ENCODE results near the gene KLHL18.
"Not testable (repeated sequence)": the region's sequence is repeated elsewhere in the genome, so short reads cannot be mapped to it uniquely, and the experiment has no call there.

The KLHL18 gene

GRCh38 chr3:47276558-47276957 is 6.2 kb upstream of the KLHL18 start:
- DNase-seq: no peak

DNA sequence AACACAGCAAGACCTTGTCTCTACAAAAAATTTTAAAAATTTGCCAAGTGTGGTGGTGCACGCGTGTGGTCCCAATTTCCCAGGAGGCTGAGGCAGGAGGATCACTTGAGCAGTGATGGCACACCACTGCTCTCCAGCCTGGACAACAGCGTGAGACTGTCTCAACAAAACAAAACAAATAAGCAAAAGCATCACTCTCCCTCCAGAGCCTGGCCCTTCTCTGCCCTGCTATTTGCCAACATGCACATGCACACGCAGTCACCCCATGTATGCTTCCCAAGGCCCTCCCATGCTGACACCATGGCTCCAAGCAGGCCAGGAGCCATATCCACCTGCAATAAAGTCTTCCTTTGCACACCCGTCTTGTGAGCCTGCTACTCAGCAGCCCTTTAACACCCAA is 2.2 kb upstream of the KLHL18 start:
- no peak for DNase-seq

DNA sequence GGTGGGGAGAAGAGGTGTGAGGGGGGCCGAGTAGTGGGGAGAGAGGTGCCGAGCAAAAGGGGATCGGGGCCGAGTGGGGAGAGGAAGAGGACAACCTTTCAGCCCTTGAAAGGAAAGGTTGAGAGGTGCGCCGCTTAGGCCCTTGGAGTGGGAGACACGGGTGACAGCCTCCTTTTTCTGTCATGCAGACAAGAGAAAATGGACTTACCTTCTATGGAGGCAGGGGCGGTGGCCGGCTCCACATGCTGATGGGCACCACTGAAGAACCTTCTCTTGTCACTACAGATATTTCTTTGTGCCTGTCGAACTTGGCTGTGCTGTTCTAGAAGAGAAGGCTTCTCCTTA is 421 bp downstream of the KLHL18 start:
- DNase-seq: no peak

GRCh38 chr3:47283591-47284364 is 1.0 kb downstream of the KLHL18 start:
- DNase-seq: peak; percentile 17

DNA sequence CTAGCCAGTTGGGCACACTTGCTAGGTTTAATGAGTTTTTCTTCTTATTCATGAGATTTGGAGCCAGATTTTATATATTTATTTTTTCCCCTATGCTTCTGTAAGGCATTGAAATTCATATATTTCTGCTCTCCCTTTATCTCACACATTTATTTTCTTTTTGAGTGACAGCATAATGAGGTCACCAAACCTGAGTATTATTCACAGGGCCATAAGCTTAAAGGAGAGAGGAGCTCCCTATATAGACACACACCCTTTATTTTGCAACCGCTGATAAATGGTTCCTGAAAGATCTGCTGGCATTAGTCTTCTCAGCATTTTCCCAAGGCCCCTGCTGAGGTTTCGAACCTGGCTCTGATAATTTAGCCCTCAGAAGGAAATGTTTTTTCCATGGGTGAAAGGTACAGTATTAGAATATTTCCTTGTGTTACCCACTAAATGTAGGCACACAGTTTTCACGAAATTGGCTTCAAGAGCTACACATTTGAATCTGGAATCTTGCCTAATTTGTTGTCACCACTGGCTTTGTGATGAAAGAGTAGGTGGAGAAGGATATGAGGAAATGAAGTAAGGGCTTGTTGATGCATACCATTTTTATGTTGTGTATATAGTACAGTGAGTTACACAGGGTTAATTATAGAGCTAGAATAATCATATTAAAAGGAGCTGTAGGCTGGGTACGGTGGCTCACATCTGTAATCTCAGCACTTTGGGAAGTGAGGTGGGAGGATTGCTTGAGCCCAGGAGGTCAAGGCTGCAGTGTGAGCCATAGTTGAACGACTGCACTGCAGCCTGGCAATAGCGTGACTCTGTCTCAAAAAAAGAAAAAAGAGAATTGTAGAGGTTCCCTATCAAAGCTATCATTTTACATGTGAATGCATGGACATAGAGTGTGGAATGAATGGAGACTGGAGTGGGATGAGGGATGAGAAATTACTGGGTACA is 6.5 kb downstream of the KLHL18 start:
- DNase-seq: no peak

DNA sequence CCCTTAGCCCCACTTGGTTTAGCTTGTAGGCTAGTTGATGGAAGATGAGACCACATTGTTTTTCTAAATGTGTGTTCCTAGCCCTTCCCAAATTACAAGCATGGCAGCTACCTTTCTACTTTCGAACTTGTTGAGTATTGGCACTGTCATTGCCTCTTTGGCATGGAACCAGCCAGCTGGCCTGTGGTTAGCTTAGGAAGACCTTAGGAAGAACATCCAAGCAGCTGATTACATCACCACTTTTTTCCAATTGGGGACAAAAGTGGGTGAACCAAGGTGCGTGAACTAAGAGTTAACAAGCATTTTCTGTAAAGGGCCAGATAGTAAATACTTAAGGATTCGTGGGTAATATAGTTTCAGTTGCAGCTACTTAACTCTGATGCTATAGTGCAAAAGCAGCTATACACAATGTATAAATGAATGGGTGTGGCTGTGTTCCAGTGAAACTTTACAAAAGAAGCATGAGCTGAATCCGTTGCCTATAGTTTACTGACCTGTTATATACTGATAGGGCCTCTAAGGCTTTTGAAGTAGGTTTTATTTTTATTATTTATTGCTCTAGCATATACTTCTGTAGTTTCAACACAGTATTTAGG is 8.5 kb downstream of the KLHL18 start:
- DNase-seq: no peak

DNA sequence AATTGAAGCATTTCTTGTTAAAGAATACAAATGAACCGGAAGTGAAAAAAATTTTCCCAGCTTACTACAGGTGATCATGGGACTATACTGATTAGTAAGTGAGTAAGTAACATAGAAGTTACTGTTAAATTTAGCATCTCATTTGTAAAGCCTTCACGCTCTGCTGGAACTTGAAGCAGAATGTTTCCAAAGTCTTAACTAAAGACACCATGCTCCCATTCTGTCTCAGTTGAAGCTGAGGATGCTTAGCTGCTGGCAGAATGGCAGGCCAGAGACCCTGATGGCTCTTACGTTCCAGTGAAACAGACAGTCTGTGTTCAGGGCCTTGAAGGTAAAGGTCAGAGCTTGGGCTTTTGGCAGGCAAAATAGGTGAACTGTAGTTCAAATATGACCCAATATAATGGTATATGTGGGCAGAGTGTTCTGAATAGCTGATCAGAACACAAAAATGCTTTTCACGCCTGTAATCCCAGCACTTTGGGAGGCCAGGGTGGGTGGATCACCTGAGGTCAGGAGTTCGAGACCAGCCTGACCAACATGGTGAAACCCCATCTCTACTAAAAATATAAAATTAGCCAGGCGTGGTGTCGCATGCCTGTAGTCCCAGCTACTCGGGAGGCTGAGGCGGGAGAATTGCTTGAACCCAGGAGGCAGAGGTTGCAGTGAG is 9.1 kb downstream of the KLHL18 start:
- not testable (repeated sequence) for DNase-seq

GRCh38 chr3:47293822-47294221 is 11.1 kb downstream of the KLHL18 start:
- no peak for DNase-seq

DNA sequence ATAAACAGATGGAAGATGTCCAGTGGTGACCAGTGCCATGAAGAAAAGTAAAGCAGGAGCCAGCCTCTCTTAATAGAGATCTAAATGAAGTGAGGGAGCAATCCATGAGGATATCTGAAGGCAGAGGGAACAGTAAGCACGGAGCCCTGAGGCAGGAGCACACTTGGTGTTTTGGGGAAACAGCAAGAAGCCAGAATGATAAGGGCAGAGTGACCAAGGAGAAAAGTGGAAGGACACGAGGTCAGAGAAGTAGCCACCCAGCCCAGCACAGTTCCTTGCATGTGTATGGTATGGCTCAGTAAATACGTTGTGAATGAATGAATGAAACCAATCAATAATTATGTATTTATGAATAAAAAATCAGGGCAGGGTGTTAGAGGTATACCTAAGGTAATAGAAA is 11.6 kb downstream of the KLHL18 start:
- no peak for DNase-seq

- no peak for DNase-seq
Observed at GRCh38 chr3:47295322-47295721, 12.6 kb downstream of the KLHL18 start.

GRCh38 chr3:47295976-47296375 is 13.2 kb downstream of the KLHL18 start:
- no peak for DNase-seq

DNA sequence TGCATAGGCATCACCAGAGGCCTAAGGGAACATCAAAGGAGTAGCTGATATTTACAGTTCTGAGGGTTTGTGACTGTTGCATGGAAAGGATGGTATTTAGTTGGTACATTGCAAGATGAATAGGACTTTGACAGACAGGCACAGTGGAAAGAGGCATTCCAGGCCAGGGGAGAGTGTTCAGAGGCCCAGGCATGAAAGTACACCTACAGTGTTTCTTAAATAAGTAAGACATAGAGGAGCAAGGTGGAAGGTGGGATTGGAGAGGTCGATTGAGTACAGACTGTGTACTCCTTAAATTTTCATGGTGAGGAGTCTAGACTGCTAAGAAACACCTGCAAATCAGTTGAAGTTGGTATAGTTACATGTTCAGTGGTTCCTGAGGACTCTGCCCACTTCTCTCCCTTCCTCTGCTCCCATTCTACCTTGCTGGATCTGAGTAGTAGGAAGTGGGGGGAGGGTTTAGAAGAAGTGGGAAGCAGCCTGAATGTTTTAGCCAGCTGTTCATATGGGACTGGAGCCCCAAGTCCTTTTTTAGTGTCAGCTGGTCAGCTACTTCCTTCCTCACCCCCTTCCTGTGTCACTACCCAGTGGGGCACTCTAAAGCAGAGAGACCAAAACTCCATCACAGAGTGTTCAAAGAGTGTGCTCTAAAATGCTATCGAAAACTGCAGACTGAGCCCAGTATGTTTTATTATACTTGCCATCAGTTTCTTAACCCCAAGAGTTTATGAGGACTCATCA is 14.0 kb downstream of the KLHL18 start:
- no peak for DNase-seq

GRCh38 chr3:47298439-47298838 is 15.7 kb downstream of the KLHL18 start:
- no peak for DNase-seq

- DNase-seq: no peak
Observed at GRCh38 chr3:47299381-47300318, 16.9 kb downstream of the KLHL18 start.

DNA sequence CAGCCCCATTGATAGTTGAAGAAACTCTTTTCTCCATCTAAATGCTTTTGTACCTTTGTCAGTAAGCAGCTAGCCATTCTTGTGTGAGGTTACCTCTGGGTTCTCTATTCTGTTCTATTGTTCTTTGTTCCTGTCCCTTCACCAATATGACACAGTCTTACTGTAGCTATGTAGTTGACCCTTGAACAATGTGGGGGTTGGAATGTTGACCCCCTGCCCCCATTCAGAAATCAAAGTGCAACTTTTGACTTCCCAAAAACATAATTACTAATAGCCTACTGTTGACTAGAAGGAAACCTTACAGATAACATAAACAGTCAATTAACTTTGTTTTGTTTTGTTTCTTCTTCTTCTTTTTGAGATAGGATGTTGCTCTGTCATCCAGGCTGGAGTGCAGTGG is 18.7 kb downstream of the KLHL18 start:
- DNase-seq: no peak

DNA sequence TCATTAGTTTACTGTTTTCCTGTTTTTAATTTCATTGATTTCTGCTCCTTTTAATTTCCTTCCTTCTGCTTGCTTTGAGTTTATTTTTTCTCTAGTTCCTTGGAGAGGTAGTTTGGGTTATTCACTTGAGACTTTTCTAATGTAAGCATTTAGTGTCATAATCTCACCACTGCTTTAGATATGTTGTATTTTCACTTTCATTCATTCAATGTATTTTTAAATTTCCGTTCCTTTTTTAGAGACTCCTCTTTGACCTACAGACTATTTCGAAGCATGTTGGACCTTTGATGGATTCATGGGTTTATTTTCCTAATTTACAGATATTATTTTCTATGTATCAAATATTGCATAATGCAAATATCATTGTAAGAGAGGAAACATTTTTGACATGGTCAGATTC is 23.3 kb downstream of the KLHL18 start:
- DNase-seq: no peak

GRCh38 chr3:47309231-47309630 is 26.5 kb downstream of the KLHL18 start:
- DNase-seq: not testable (repeated sequence)

DNA sequence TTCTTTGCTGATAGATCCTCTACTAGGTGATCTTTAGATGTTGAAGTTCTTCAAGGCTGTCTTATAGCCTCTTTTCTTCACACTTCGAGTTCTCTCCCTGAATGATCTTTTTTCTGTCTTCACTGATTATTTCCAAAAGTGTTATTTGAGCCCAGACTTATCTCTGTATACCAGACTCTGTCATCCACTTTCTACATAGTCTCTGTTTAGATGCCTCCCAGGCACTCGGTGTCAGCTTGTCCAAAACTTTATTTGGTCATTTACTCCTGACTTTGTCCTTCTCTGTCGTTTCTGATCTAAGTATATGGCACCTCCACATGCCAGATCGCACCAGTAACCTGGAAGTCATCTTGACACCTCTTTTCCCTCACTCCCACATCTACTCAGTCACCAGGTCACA is 27.6 kb downstream of the KLHL18 start:
- no peak for DNase-seq

- no peak for DNase-seq
Observed at GRCh38 chr3:47313341-47314055, 30.8 kb downstream of the KLHL18 start.

DNA sequence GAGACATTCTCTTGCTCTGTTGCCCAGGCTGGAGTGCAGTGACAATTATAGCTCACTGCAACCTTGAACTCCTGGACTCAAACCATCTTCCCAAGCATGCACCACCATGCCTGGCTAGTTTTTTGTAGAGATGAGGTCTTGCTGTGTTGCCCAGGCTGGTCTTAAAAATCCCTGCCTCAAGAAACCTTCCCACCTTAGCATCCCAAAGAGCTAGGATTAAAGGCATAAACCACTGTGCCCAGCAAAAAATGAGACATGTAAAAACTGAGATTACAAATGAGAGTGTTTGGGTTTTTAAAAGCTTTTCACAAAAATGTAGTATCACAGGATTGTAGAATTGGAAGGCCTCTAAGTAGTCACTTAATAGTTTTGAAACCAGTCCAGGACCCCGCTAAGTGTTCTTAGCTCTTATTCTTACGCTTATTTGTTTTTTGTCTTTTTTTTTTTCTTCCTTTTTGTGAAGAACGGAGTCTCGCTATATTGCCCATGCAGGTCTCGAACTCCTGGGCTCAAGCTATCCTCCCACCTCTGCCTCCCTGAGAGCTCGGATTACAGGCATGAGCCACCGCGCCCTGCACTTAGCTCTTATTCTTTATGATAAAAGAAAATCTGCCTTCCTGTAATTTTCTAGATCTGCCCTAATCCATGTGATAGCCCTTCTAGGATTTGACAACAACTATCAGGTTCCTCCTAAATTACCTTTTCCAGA is 31.5 kb downstream of the KLHL18 start:
- no peak for DNase-seq

Data from CD4-positive, alpha-beta T cell treated with Interleukin-10 for 1 hour (primary cell).